CD8-positive, alpha-beta memory T cell (primary cell): ENCODE measurements around the gene FST. TPM values are rescaled to one million over a fixed set of nuclear protein-coding genes. Genes with fewer than 3 reads are reported as not detected.

ENCODE experiments used
- CTCF ChIA-PET: fragments of 350-600 bp; sonication (Branson Sonifier 250); formaldehyde crosslinking; loops from one replicate; lab custom pipeline; 2021; ENCODE audit warnings: antibody characterized with exemption; lab: Charles Lee
- POLR2A ChIA-PET: fragments of 350-600 bp; sonication (Branson Sonifier 250); formaldehyde crosslinking; loops from one replicate; lab custom pipeline; 2021; ENCODE audit warnings: antibody characterized with exemption; lab: Charles Lee
- DNase-seq, 5 donors: peaks; one replicate each; pipeline versions ENCODE4 v3.0.0 to v3.0.0-alpha.2; 2020 to 2022; ENCODE audit warnings: mixed read lengths in 1 of 5
- H3K27ac ChIP-seq: one replicate; pipeline ENCODE4 v1.7.0; 2013; ENCODE audit warnings: low read depth, mild to moderate bottlenecking, low read length, moderate library complexity
- H3K27me3 ChIP-seq: 2 replicates; pipeline ENCODE4 v1.7.0; 2013; ENCODE audit warnings: low read length, mild to moderate bottlenecking; ENCODE audit not compliant: insufficient read depth, poor library complexity, severe bottlenecking
- H3K36me3 ChIP-seq: 2 replicates; pipeline ENCODE4 v1.7.0; 2013; ENCODE audit warnings: mild to moderate bottlenecking, low read length, moderate library complexity; ENCODE audit not compliant: insufficient read depth
- H3K4me1 ChIP-seq: 2 replicates; pipeline ENCODE4 v1.7.0; 2013; ENCODE audit warnings: mild to moderate bottlenecking, low read length, moderate library complexity; ENCODE audit not compliant: insufficient read depth
- H3K4me3 ChIP-seq: 2 replicates; pipeline ENCODE4 v1.7.0; 2013; ENCODE audit warnings: mild to moderate bottlenecking, low read length
- H3K9me3 ChIP-seq: 2 replicates; pipeline ENCODE4 v1.7.0; 2013; ENCODE audit warnings: mild to moderate bottlenecking, low read length
- H3K27ac Mint-ChIP-seq, 8 donors: one replicate each; pipeline ENCODE4 v1.8.0; 2020 to 2021; ENCODE audit warnings: mixed read lengths in 8 of 8, mild to moderate bottlenecking in 6 of 8, inconsistent platforms in 3 of 8, moderate library complexity in 3 of 8
- H3K27me3 Mint-ChIP-seq, 2 donors: one replicate each; pipeline ENCODE4 v1.8.0; 2020 to 2021; ENCODE audit warnings: mixed read lengths in 2 of 2, mild to moderate bottlenecking in 1 of 2, moderate library complexity in 1 of 2
- H3K36me3 Mint-ChIP-seq, 3 donors: one replicate each; pipeline ENCODE4 v1.8.0; 2020 to 2021; ENCODE audit warnings: mixed read lengths in 3 of 3, inconsistent platforms in 1 of 3, mild to moderate bottlenecking in 1 of 3
- H3K4me1 Mint-ChIP-seq, 3 donors: one replicate each; pipeline ENCODE4 v1.8.0; 2020 to 2021; ENCODE audit warnings: mixed read lengths in 3 of 3, inconsistent platforms in 1 of 3, mild to moderate bottlenecking in 1 of 3
- H3K4me3 Mint-ChIP-seq, 7 donors: one replicate each; pipeline ENCODE4 v1.8.0; 2020 to 2021; ENCODE audit warnings: mixed read lengths in 7 of 7, mild to moderate bottlenecking in 6 of 7, moderate library complexity in 4 of 7, inconsistent platforms in 2 of 7
- H3K9me3 Mint-ChIP-seq, 5 donors: one replicate each; pipeline ENCODE4 v1.8.0; 2020 to 2022; ENCODE audit warnings: mixed read lengths in 5 of 5, mild to moderate bottlenecking in 3 of 5, moderate library complexity in 2 of 5, inconsistent platforms in 1 of 5
- polyA plus RNA-seq: library from polyadenylated mRNA; unstranded; fragments of 300-500 nt; fragmentation: Illumina TruSeq; gene quantifications from one replicate; pipeline ENCODE4 v1.2.3, GENCODE V29; 2021
- total RNA-seq, 2 experiments: library from RNA; stranded (reverse); gene quantifications; one replicate each; pipeline ENCODE4 v1.2.3, GENCODE V29; 2021

Gene FST
- total and polyA plus RNA-seq, 3 experiments from 2014 or later, result 0.13 TPM; not detected in 2

- H3K4me1 ChIP-seq, result no peaks in the 10 kb centered on the region
- DNase-seq, result no peak
- H3K27me3 ChIP-seq, result no peaks in the 10 kb centered on the region
- no peaks in the 10 kb centered on the region for H3K9me3 ChIP-seq
- peaks cover 7 to 9% of the 10 kb centered on the region in 2 donors for H3K27me3 Mint-ChIP-seq
- no peaks in the 10 kb centered on the region for H3K4me1 Mint-ChIP-seq
- peaks cover 0 to 3% (median 0%) of the 10 kb centered on the region in 3 donors for H3K36me3 Mint-ChIP-seq
- H3K9me3 Mint-ChIP-seq, result peaks cover 17 to 33% (median 30%) of the 10 kb centered on the region in 5 donors
- H3K36me3 ChIP-seq, result no peaks in the 10 kb centered on the region
- H3K4me3 ChIP-seq, result no peak overlapping the region
- H3K4me3 Mint-ChIP-seq, result no peak overlapping the region
- H3K27ac Mint-ChIP-seq, result no peak overlapping the region
- CTCF ChIA-PET, result interaction anchor here (0.9 kb wide), 1 partner anchor 8 kb away, joined by 3 read pairs; no protein-coding TSS in a partner anchor
- POLR2A ChIA-PET, result no interaction called here
- H3K27ac ChIP-seq, result no peak overlapping the region
Measured at GRCh38 chr5:53508125-53508524, 27.7 kb downstream of the FST start.

- POLR2A ChIA-PET, result no interaction called here
- Histone ChIP-seq H3K4me3 (no peak overlapping the region), H3K36me3 (no peaks in the 10 kb centered on the region), H3K27ac (no peak overlapping the region), H3K4me1 (no peaks in the 10 kb centered on the region), H3K9me3 (no peaks in the 10 kb centered on the region), H3K27me3 (no peaks in the 10 kb centered on the region)
- peaks cover 17 to 30% (median 26%) of the 10 kb centered on the region in 5 donors for H3K9me3 Mint-ChIP-seq
- H3K36me3 Mint-ChIP-seq, result no peaks in the 10 kb centered on the region
- CTCF ChIA-PET, result no interaction called here
- H3K27ac Mint-ChIP-seq, result no peak overlapping the region
- H3K4me1 Mint-ChIP-seq, result no peaks in the 10 kb centered on the region
- no peak overlapping the region for H3K4me3 Mint-ChIP-seq
- no peak for DNase-seq
- H3K27me3 Mint-ChIP-seq, result peaks cover 12 to 13% of the 10 kb centered on the region in 2 donors
Measured at GRCh38 chr5:53512539-53512938, 32.1 kb downstream of the FST start.

- Histone ChIP-seq H3K4me1 (no peaks in the 10 kb centered on the region), H3K9me3 (no peaks in the 10 kb centered on the region), H3K4me3 (no peak overlapping the region), H3K36me3 (no peaks in the 10 kb centered on the region), H3K27ac (no peak overlapping the region), H3K27me3 (no peaks in the 10 kb centered on the region)
- ChIA-PET CTCF (interaction anchor here (1.2 kb wide), 1 partner anchor 9 kb away, joined by 3 read pairs; no protein-coding TSS in a partner anchor), POLR2A (no interaction called here)
- H3K27me3 Mint-ChIP-seq, result peaks cover 15 to 38% of the 10 kb centered on the region in 2 donors
- H3K4me3 Mint-ChIP-seq, result no peak overlapping the region
- H3K36me3 Mint-ChIP-seq, result peaks cover 0 to 1% (median 0%) of the 10 kb centered on the region in 3 donors
- H3K4me1 Mint-ChIP-seq, result no peaks in the 10 kb centered on the region
- no peak for DNase-seq
- no peak overlapping the region for H3K27ac Mint-ChIP-seq
- peaks cover 5 to 16% (median 7%) of the 10 kb centered on the region in 5 donors for H3K9me3 Mint-ChIP-seq
Measured at GRCh38 chr5:53515988-53516387, 35.6 kb downstream of the FST start.

GRCh38 chr5:53520813-53521212 is 40.4 kb downstream of the FST start:
- peaks cover 5 to 40% of the 10 kb centered on the region in 2 donors for H3K27me3 Mint-ChIP-seq
- Histone ChIP-seq H3K36me3 (no peaks in the 10 kb centered on the region), H3K9me3 (no peaks in the 10 kb centered on the region), H3K27ac (no peak overlapping the region), H3K4me1 (no peaks in the 10 kb centered on the region), H3K4me3 (no peak overlapping the region), H3K27me3 (no peaks in the 10 kb centered on the region)
- no peak overlapping the region for H3K4me3 Mint-ChIP-seq
- no peaks in the 10 kb centered on the region for H3K4me1 Mint-ChIP-seq
- peaks cover 0 to 13% (median 2%) of the 10 kb centered on the region in 5 donors for H3K9me3 Mint-ChIP-seq
- DNase-seq, result no peak
- peaks cover 0 to 1% (median 0%) of the 10 kb centered on the region in 3 donors for H3K36me3 Mint-ChIP-seq
- H3K27ac Mint-ChIP-seq, result no peak overlapping the region
- ChIA-PET CTCF (no interaction called here), POLR2A (no interaction called here)

Other genes with a start within 250 kb of the FST start
- gene NDUFS4, start 80.0 kb downstream of the FST start, total RNA-seq, result 10 to 100 TPM; 59.3 to 61.7 TPM
- 89.3 TPM for gene NDUFS4, start 80.0 kb downstream of the FST start, polyA plus RNA-seq